Measurements from ENCODE around the gene CHMP3.

DNA sequence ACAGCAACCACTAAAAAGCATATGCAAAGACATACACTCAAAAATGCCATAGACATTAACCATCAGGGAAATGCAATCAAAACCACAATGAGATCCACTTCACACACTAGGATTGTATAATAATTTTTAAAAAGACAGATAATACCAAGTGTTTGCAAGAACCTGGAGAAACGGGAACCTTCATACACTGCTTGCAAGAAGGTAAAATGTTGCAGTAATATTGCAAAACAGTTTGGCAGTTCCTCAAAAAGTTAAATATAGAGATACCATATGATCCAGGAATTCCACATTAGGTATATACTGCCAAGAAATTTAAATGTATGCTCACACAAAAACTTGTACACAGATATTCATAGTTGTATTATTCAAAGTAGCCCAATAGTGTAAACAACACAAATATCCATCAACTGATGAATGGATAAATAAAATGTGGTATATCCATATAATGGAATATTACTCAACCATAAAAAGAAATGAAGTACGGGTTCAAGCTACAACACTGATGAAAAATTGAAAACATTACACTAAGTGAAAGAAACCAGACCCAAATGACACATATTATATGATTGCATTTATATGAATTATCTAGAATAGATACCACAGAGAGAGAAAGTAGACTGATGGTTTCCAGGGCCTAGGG is 14.7 kb upstream of the CHMP3 start:
- no peak for TF ChIP-seq FOXM1 (IDR thresholded peaks at IDR 0.05; ENCODE audit: borderline replicate concordance, low read depth)
- no peak for TF ChIP-seq RAD21 (IDR thresholded peaks at IDR 0.05; ENCODE audit: low read depth)

Measured in Ishikawa (cell line).